ENCODE measurements around the gene POLR1D.
"Not testable (repeated sequence)": the region's sequence is repeated elsewhere in the genome, so short reads cannot be mapped to it uniquely, and the experiment has no call there.

The POLR1D gene

GRCh38 chr13:27617881-27618321 lies 3.8 kb upstream of the POLR1D start:
- no peak for DNase-seq (ENCODE audit: low read depth)

- DNase-seq (ENCODE audit: low read depth): no peak
Observed at GRCh38 chr13:27619093-27619727, 2.5 kb upstream of the POLR1D start.

- peak; percentile 3 for DNase-seq (ENCODE audit: low read depth)
Observed at GRCh38 chr13:27619728-27620376, 1.8 kb upstream of the POLR1D start.

GRCh38 chr13:27620377-27621115 lies 1.1 kb upstream of the POLR1D start, which contains the start of gene LNX2:
TSS of gene LNX2 (minus strand) at chr13:27620529. CDS start at chr13:27581703, 38,826 bp downstream.
- peak; percentile 91 for DNase-seq (ENCODE audit: low read depth)

GRCh38 chr13:27621116-27621365 lies 651 bp upstream of the POLR1D start:
- DNase-seq (ENCODE audit: low read depth): no peak

- DNase-seq (ENCODE audit: low read depth): peak; percentile 3
Observed at GRCh38 chr13:27622102-27622820, 569 bp downstream of the POLR1D start.

- DNase-seq (ENCODE audit: low read depth): no peak
Observed at GRCh38 chr13:27622881-27623280, 1.2 kb downstream of the POLR1D start.

- no peak for DNase-seq (ENCODE audit: low read depth)
Observed at GRCh38 chr13:27624071-27624470, 2.4 kb downstream of the POLR1D start.

- no peak for DNase-seq (ENCODE audit: low read depth)
Observed at GRCh38 chr13:27625839-27626238, 4.1 kb downstream of the POLR1D start.

- DNase-seq (ENCODE audit: low read depth): no peak
Observed at GRCh38 chr13:27627380-27627779, 5.7 kb downstream of the POLR1D start.

GRCh38 chr13:27628081-27628480 lies 6.4 kb downstream of the POLR1D start:
- DNase-seq (ENCODE audit: low read depth): no peak

GRCh38 chr13:27628766-27629165 lies 7.1 kb downstream of the POLR1D start:
- DNase-seq (ENCODE audit: low read depth): not testable (repeated sequence)

GRCh38 chr13:27631156-27631555 lies 9.5 kb downstream of the POLR1D start:
- no peak for DNase-seq (ENCODE audit: low read depth)

GRCh38 chr13:27631665-27632064 lies 10.0 kb downstream of the POLR1D start:
- no peak for DNase-seq (ENCODE audit: low read depth)

- no peak for DNase-seq (ENCODE audit: low read depth)
Observed at GRCh38 chr13:27632214-27632613, 10.5 kb downstream of the POLR1D start.

- no peak for DNase-seq (ENCODE audit: low read depth)
Observed at GRCh38 chr13:27632648-27633047, 11.0 kb downstream of the POLR1D start.

- no peak for DNase-seq (ENCODE audit: low read depth)
Observed at GRCh38 chr13:27634231-27634630, 12.5 kb downstream of the POLR1D start.

- no peak for DNase-seq (ENCODE audit: low read depth)
Observed at GRCh38 chr13:27634791-27635190, 13.1 kb downstream of the POLR1D start.

GRCh38 chr13:27635266-27635665 lies 13.6 kb downstream of the POLR1D start:
- DNase-seq (ENCODE audit: low read depth): no peak

- no peak for DNase-seq (ENCODE audit: low read depth)
Observed at GRCh38 chr13:27636589-27637288, 15.0 kb downstream of the POLR1D start.

GRCh38 chr13:27637289-27637626 lies 15.6 kb downstream of the POLR1D start:
- DNase-seq (ENCODE audit: low read depth): no peak

GRCh38 chr13:27638001-27638400 lies 16.3 kb downstream of the POLR1D start:
- no peak for DNase-seq (ENCODE audit: low read depth)

Data from stimulated activated CD8-positive, alpha-beta memory T cell treated with anti-CD3 and anti-CD28 coated beads, Interleukin-12 subunit alpha, Interleukin-12 subunit beta, amount 100 ng/mL, for 1 hour (primary cell).